Smooth muscle cell (in vitro differentiated cells): Measurements from ENCODE around the gene WDR74. TPM values are rescaled to one million over a fixed set of nuclear protein-coding genes. Genes with fewer than 3 reads are reported as not detected.
A peak's percentile ranks its signal among the peaks of the same experiment; 100 is the strongest.

Experiments
- DNase-seq: peaks from one replicate; lab custom pipeline; 2025; ENCODE audit not compliant: unreplicated experiment; lab: John Stamatoyannopoulos, UW
- H2AFZ ChIP-seq: fragments of 200-600 bp; sonication (generic); 2 replicates; pipeline ENCODE4 v1.6.0; 2016; ENCODE audit warnings: antibody characterized with exemption, low read depth, mild to moderate bottlenecking
- H3F3A ChIP-seq: fragments of 200-600 bp; sonication (generic); 2 replicates; pipeline ENCODE4 v1.6.0; 2017; ENCODE audit warnings: antibody characterized with exemption, low read depth
- H3K27ac ChIP-seq: fragments of 200-600 bp; sonication (generic); 2 replicates; pipeline ENCODE4 v1.5.1; 2016; ENCODE audit warnings: low read depth, mild to moderate bottlenecking
- H3K27me3 ChIP-seq: fragments of 200-600 bp; sonication (generic); 2 replicates; pipeline ENCODE4 v1.6.1; 2016; ENCODE audit warnings: low read depth, mild to moderate bottlenecking
- H3K36me3 ChIP-seq: fragments of 200-600 bp; sonication (generic); 2 replicates; pipeline ENCODE4 v1.5.1; 2016; ENCODE audit warnings: low read depth
- H3K4me1 ChIP-seq: fragments of 200-600 bp; sonication (generic); 2 replicates; pipeline ENCODE4 v1.5.1; 2016; ENCODE audit warnings: low read depth
- H3K4me2 ChIP-seq: fragments of 200-600 bp; sonication (generic); 2 replicates; pipeline ENCODE4 v1.6.0; 2016; ENCODE audit warnings: mild to moderate bottlenecking
- H3K4me3 ChIP-seq: fragments of 200-600 bp; sonication (generic); 2 replicates; pipeline ENCODE4 v1.5.1; 2016; ENCODE audit warnings: mild to moderate bottlenecking
- H3K79me2 ChIP-seq: fragments of 200-600 bp; sonication (generic); 2 replicates; pipeline ENCODE4 v1.6.0; 2016; ENCODE audit warnings: low read depth, mild to moderate bottlenecking
- H3K9ac ChIP-seq: fragments of 200-600 bp; sonication (generic); 2 replicates; pipeline ENCODE4 v1.6.0; 2016; ENCODE audit warnings: low read depth
- H3K9me3 ChIP-seq: fragments of 200-600 bp; sonication (generic); replicated peaks from 2 replicates; pipeline ENCODE4 v1.5.1; 2016; ENCODE audit warnings: low read depth
- H4K20me1 ChIP-seq: fragments of 200-600 bp; sonication (generic); 2 replicates; pipeline ENCODE4 v1.6.0; 2016; ENCODE audit warnings: low read depth
- WGBS: methylation state at CpG from one replicate; pipeline ENCODE4 v1.1.7; 2016; ENCODE audit warnings: low lambda C conversion rate; 5-methylcytosine and 5-hydroxymethylcytosine counted together
- polyA plus RNA-seq: library from polyadenylated mRNA; unstranded; fragments of >200 nt; fragmentation: Nextera tagmentation; extraction: Ambion mirVana; gene quantifications from 2 replicates; pipeline ENCODE4 v1.2.1, GENCODE V29; 2016
- total RNA-seq: library from RNA; depleted of rRNA; stranded (reverse); fragments of >200 nt; gene quantifications from 2 replicates; pipeline ENCODE4 v1.2.3, GENCODE V29; 2014
- TF ChIP-seq, protein P1 (sequence below): fragments of 200-600 bp; sonication (generic); IDR thresholded peaks from 2 replicates; pipeline ENCODE4 v1.5.1; 2017; ENCODE audit warnings: borderline replicate concordance, mild to moderate bottlenecking, antibody characterized with exemption; ENCODE audit not compliant: insufficient read depth, poor library complexity, severe bottlenecking

The WDR74 gene
- total and polyA plus RNA-seq, 2 experiments from 2014 or later = 36.6 to 46.1 TPM

DNA sequence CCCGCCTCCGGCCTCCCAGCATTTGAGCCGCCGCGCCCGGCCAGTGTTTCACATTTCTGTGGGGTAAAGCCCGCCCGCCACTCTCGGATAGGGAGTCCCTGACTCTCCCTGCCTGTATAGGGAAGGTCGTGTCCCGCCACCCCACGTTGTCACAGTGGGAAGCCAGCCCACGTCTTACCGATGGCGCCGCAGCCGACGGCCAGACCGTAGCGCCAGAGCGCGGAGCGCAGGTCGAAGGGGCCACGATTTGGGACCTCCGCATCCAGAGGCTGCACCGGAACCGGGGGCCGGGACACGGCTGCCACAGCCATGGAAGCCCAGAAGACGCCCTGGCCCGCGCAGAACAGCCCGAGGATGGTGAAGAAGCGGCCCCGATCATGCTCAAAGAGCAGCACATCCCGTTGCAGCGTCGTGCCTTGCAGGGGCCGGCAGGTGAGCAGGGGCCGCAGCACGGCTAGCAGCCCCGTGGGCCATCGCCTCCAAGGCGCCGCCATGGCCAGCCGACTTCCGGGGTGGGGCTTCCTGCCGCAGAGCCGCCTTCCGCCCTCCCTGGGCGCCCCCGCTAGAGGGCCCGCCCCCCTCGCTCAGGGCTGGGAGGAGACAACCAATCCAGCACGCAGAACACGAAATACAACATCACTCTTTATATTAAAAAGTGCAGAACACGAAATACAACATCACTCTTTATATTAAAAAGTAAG is 47.7 kb downstream of the WDR74 start, which contains the start of gene TMEM223:
TMEM223 (minus strand) TSS at position 506 of the 701 bp plus-strand sequence; CDS start at position 494, 12 bp downstream.
- Histone ChIP-seq H3K4me1 (peaks cover 14% of the 10 kb centered on the region), H3K27ac (peak within 1 kb of the TSS; percentile 88), H3K9me3 (no peaks in the 10 kb centered on the region), H3K9ac (peak within 1 kb of the TSS; percentile 86), H4K20me1 (peaks cover 5% of the 10 kb centered on the region), H3F3A (peaks cover 51% of the 10 kb centered on the region), H3K4me3 (peak within 1 kb of the TSS; percentile 96), H3K27me3 (no peaks in the 10 kb centered on the region), H2AFZ (no peak within 1 kb of the TSS), H3K79me2 (peaks cover 39% of the 10 kb centered on the region), H3K4me2 (peak within 1 kb of the TSS; percentile 98), H3K36me3 (peaks cover 19% of the 10 kb centered on the region)
- TF ChIP-seq, protein P1, sequence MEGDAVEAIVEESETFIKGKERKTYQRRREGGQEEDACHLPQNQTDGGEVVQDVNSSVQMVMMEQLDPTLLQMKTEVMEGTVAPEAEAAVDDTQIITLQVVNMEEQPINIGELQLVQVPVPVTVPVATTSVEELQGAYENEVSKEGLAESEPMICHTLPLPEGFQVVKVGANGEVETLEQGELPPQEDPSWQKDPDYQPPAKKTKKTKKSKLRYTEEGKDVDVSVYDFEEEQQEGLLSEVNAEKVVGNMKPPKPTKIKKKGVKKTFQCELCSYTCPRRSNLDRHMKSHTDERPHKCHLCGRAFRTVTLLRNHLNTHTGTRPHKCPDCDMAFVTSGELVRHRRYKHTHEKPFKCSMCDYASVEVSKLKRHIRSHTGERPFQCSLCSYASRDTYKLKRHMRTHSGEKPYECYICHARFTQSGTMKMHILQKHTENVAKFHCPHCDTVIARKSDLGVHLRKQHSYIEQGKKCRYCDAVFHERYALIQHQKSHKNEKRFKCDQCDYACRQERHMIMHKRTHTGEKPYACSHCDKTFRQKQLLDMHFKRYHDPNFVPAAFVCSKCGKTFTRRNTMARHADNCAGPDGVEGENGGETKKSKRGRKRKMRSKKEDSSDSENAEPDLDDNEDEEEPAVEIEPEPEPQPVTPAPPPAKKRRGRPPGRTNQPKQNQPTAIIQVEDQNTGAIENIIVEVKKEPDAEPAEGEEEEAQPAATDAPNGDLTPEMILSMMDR = no peak
- under 1% methylated on average over 54 of the region's 58 CpGs for WGBS
- peak; percentile 52 for DNase-seq

DNA sequence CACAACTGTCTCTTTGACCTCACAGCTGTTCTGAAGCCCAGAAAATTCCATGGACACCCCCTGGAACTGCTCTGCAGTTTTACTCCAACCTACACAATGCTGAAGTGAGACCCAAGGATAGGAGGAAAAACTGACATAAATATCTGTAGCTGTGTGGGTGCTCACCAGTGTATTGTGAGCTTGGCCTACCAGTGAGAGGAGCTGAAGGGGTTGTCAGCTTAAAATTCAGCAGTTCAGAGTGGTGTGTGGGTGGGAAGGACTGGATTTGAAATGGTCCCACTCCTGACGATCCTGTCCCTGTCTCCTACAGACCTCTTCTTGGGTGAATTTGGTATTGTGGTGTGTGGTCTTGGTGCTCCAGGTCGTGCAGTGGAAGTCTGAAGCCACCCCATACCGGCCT is 49.8 kb downstream of the WDR74 start:
- H2AFZ ChIP-seq = no peak overlapping the region
- peaks cover 3% of the 10 kb centered on the region for H3K36me3 ChIP-seq
- H3K79me2 ChIP-seq = peaks cover 39% of the 10 kb centered on the region
- TF ChIP-seq, protein P1 = no peak
- H3K27me3 ChIP-seq = no peaks in the 10 kb centered on the region
- H3K9me3 ChIP-seq = no peaks in the 10 kb centered on the region
- no peak overlapping the region for H3K9ac ChIP-seq
- peaks cover 5% of the 10 kb centered on the region for H4K20me1 ChIP-seq
- WGBS = 90% methylated on average over 3 of the region's 3 CpGs
- no peak overlapping the region for H3K27ac ChIP-seq
- no peak for DNase-seq
- peaks cover 43% of the 10 kb centered on the region for H3F3A ChIP-seq
- no peak overlapping the region for H3K4me2 ChIP-seq
- H3K4me1 ChIP-seq = peaks cover 14% of the 10 kb centered on the region
- H3K4me3 ChIP-seq = no peak overlapping the region

DNA sequence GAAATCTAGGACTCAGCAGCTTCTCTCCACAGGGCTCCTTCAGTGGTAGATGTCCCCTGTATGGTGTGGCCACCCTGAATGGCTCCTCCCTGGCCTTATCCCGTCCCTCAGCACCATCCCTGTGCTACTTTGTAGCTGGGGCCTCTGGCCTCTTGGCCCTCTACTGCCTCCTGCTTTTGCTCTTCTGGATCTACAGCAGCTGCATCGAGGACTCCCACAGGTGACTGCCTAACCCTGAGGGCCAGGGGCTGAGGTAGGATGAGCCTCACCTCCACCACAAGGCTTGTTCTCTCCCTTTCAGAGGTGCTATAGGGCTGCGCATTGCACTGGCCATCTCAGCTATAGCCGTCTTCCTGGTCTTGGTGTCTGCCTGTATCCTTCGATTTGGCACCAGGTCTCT is 50.4 kb downstream of the WDR74 start:
- Histone ChIP-seq H4K20me1 (peaks cover 5% of the 10 kb centered on the region), H3K4me3 (no peak overlapping the region), H3K4me1 (peaks cover 14% of the 10 kb centered on the region), H3K27ac (no peak overlapping the region), H3K36me3 (peaks cover 3% of the 10 kb centered on the region), H3F3A (peaks cover 37% of the 10 kb centered on the region), H2AFZ (no peak overlapping the region), H3K9ac (no peak overlapping the region), H3K9me3 (no peaks in the 10 kb centered on the region), H3K79me2 (peaks cover 39% of the 10 kb centered on the region), H3K27me3 (no peaks in the 10 kb centered on the region), H3K4me2 (no peak overlapping the region)
- no peak for DNase-seq
- WGBS = 90% methylated on average over 5 of the region's 5 CpGs
- TF ChIP-seq, protein P1 = no peak
